NK-92 treated with Interleukin-12 subunit alpha and Interleukin-12 subunit beta, amount 100 ng/mL, for 24 hours (cell line): ENCODE measurements around the gene DNAJB1.

Source experiments
- DNase-seq: peaks from one replicate; lab custom pipeline; 2025; lab: John Stamatoyannopoulos, UW

The DNAJB1 gene

GRCh38 chr19:14496029-14496833, 22.0 kb downstream of the DNAJB1 start, which contains the start of gene GIPC1:
GIPC1 (minus strand) TSS chr19:14496127; CDS start chr19:14482976, 13,151 bp downstream.
- no peak for DNase-seq

- no peak for DNase-seq
Measured at GRCh38 chr19:14495672-14496028, 22.5 kb downstream of the DNAJB1 start.

DNA sequence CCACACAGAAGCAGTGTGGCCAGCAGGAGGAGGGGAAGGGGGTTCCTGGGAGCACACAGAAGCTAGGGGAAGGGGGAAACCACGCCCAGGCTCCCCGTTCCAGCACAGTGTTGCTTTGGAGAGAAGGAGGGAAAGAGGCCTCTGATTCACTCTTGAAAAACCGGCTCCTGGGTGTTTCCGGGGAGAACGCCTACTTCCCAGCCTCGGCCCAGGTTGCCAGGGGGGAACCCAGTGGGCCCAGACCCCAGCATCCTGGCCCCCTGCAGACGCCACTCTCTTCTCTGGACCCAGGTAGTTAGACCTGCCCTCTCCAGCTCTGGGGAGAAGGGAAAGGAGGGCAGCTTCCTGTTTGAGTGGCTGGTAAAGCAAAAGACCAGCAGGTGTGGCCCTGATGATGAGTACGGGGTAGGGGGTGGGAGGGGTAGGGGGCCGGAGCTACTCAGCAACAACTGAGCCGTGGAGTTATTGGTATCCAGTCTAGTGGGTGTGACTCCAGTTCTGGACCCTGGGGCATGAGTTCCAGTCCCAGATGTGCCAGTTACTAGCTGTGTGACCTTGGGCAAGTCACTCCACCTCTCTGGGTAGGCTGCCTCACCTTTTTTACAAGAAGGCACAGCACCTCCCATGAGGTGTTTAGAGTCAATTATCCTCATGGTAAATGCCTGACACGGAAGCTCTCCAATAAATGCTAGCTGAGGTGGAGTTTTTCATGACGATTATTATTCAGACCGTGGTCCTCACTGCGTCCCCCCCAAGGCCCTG, 23.1 kb downstream of the DNAJB1 start:
- no peak for DNase-seq

GRCh38 chr19:14494411-14494810, 23.8 kb downstream of the DNAJB1 start:
- DNase-seq, result no peak

GRCh38 chr19:14492756-14493337, 25.4 kb downstream of the DNAJB1 start:
- no peak for DNase-seq

DNA sequence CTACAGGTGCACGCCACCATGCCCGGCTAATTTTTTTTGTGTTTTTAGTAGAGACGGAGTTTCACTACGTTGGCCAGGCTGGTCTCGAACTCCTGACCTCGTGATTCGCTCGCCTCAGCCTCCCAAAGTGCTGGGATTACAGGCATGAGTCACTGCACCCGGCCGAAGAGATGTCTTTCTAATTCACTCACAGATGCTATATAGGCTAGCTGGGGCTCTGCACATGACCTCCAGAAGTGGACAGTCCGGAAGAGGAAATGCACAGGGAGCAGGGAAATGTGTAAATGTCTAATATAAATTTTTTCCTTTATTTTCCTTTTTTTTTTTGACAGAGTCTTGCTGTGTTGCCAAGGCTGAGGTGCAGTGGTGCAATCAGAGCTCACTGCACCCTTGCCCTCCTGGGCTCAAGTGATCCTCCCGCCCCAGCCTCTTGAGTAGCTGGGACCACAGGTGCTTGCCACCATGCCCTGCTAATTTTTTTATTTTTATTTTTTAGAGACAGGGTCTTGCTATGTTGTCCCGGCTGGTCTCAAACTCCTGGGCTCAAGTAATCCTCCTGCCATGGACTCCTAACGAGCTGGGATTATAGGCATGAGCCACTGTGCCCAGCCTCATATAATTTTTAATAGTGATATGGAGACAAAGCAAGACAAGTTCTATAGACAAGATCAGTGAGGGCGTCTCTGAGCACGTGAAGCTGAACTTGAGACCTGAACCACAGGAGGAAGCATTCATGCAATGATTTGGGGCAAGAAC, 30.6 kb downstream of the DNAJB1 start:
- DNase-seq, result no peak

GRCh38 chr19:14482172-14482941, 35.8 kb downstream of the DNAJB1 start:
- no peak for DNase-seq

DNA sequence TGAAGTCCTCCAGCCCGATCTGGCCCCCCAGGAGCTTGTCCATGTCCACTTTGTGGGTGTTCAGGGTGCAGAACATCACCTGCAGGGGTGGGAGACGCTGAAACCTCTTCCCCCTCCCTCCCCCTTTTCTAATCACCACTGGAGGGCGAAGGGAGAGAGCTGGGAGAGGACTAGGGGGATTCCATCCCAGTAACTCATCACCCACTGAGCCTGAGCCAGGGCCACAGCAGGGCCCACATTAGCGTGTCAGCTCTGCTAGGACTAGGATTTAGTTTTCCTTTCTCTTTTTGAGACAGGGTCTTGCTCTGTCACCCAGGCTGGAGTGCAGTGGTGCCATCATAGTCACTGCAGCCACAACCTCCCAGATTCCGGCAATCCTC, 37.5 kb downstream of the DNAJB1 start:
- no peak for DNase-seq

DNA sequence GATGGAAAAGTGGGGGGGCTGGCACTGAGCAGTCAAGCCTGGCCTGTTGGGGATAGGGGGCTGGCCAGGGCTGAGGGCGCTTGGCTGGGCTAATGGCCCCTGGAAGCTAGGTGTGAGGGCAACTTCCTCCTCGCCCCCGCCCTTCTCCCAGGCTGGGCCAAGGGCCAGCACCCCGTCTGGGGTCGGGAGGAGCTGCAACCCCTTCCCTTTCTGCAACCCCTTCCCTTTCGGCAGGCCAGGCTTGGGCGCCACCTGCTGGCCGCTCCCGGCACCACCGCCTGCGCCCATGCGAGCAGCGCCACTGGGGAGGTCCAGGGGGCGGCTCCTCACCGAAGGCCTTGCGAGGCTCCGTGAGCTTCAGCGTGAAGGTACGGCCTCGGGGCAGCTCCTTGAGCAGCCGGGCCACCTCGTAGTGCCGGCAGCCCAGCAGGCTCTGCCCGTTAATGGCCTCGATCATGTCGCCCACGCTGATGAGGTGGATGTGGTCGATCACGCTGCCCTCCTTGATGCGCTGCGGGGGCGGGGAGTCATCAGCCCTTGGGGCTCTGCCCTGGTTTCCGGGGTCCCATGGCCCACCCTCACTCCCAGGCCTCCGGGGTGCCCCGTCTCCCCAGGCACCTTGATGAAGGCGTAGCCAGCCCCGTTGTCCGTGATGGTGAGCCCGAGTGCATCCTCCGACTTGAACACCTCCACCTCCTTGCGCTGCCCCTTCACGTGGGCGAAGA, 38.1 kb downstream of the DNAJB1 start:
- peak; percentile 41 for DNase-seq

GRCh38 chr19:14479309-14479974, 38.8 kb downstream of the DNAJB1 start:
- no peak for DNase-seq

- DNase-seq, result no peak
Measured at GRCh38 chr19:14478113-14478545, 40.1 kb downstream of the DNAJB1 start.

GRCh38 chr19:14477418-14478112, 40.6 kb downstream of the DNAJB1 start:
- no peak for DNase-seq

GRCh38 chr19:14476673-14477401, 41.4 kb downstream of the DNAJB1 start:
- DNase-seq, result peak; percentile 25

- DNase-seq, result no peak
Measured at GRCh38 chr19:14476327-14476672, 41.9 kb downstream of the DNAJB1 start.

DNA sequence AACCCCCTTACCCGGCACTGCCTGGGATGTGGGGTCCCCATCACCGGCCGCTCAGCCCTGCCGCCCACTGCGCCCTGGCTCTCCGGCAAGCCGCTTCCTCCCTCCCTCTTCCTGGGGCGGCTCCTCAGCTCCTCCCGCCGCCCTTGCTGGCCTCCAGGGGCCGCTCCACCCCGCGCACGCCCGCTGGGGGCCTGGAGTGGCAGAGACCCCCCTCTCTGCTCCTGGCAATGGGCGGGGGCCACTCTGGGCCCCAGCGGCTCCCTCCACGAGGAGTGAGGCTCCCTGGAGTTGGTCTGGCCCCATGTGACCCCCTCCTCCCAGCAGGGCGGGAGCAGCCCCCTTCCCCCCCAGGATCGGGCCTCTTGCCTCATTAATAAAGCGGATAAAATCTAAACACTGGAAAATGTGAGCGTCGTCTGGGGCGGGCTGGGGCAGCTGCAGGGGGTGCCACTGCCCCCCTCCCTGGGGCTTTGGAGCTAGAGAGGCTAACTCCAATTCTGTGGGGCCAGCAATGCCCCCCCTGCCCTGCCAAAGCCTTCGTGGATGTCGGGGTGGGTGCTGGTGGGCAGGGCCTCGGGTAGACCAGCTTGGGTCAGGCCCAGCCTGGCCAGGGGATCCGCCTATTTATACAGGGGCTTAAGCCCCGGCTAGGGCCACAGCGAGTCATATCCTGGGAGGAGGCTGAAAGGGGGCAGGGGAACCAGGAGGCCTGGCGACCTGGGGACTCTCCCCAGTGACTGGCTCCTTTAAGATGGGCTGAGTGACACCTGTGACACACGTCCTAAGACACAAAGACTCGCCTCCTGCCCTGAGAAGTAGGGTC, 42.7 kb downstream of the DNAJB1 start, which contains the start of gene PTGER1:
Gene PTGER1 (minus strand): TSS at position 104 of the 823 bp plus-strand sequence. CDS start 1,034 bp downstream, outside the sequence.
- DNase-seq, result peak; percentile 52

- no peak for DNase-seq
Measured at GRCh38 chr19:14474827-14475226, 43.4 kb downstream of the DNAJB1 start.

- DNase-seq, result no peak
Measured at GRCh38 chr19:14473978-14474578, 44.1 kb downstream of the DNAJB1 start.
